T-helper 1 cell treated with Interleukin-12 subunit alpha and Interleukin-12 subunit beta and Interleukin-4 antibody, amounts not matched to agents 30 ng/mL and 1 ng/mL, for 36 hours (primary cell): ENCODE results near the gene BARX2. TPM values are rescaled to one million over a fixed set of nuclear protein-coding genes. Genes with fewer than 3 reads are reported as not detected.

Experiments used
- total RNA-seq: library from RNA; stranded (reverse); gene quantifications from 2 replicates; pipeline ENCODE4 v1.2.3, GENCODE V29; 2022

The BARX2 gene
- total RNA-seq, 1 donor from 2014 or later = 2.7 TPM

Other genes starting within 250 kb of the BARX2 start
- 3.0 TPM in 2 replicates for gene ARHGAP32, start 183.5 kb upstream of the BARX2 start, total RNA-seq